Mucosa of stomach (tissue), 1 donor: Measurements from ENCODE around the gene OCA2.
"Not testable (repeated sequence)": the region's sequence is repeated elsewhere in the genome, so short reads cannot be mapped to it uniquely, and the experiment has no call there.

Experiments used
- H3K27me3 ChIP-seq: one replicate; pipeline ENCODE4 v1.7.0; 2013; ENCODE audit warnings: mild to moderate bottlenecking, low read length; ENCODE audit not compliant: control insufficient read depth, insufficient read depth
- H3K36me3 ChIP-seq: one replicate; pipeline ENCODE4 v1.7.0; 2013; ENCODE audit warnings: low read length; ENCODE audit not compliant: control insufficient read depth, insufficient read depth
- H3K4me1 ChIP-seq: one replicate; pipeline ENCODE4 v1.7.0; 2013; ENCODE audit warnings: mild to moderate bottlenecking, low read length; ENCODE audit not compliant: control insufficient read depth, insufficient read depth
- H3K4me3 ChIP-seq: one replicate; pipeline ENCODE4 v1.7.0; 2013; ENCODE audit warnings: low read length
- H3K9ac ChIP-seq: one replicate; pipeline ENCODE4 v1.7.0; 2013; ENCODE audit warnings: mild to moderate bottlenecking, low read length, moderate library complexity
- H3K9me3 ChIP-seq: one replicate; pipeline ENCODE4 v1.7.0; 2013; ENCODE audit warnings: mild to moderate bottlenecking, low read length, moderate library complexity; ENCODE audit not compliant: control insufficient read depth
- donor health status: Pancreatic carcinoma.

Gene OCA2

DNA sequence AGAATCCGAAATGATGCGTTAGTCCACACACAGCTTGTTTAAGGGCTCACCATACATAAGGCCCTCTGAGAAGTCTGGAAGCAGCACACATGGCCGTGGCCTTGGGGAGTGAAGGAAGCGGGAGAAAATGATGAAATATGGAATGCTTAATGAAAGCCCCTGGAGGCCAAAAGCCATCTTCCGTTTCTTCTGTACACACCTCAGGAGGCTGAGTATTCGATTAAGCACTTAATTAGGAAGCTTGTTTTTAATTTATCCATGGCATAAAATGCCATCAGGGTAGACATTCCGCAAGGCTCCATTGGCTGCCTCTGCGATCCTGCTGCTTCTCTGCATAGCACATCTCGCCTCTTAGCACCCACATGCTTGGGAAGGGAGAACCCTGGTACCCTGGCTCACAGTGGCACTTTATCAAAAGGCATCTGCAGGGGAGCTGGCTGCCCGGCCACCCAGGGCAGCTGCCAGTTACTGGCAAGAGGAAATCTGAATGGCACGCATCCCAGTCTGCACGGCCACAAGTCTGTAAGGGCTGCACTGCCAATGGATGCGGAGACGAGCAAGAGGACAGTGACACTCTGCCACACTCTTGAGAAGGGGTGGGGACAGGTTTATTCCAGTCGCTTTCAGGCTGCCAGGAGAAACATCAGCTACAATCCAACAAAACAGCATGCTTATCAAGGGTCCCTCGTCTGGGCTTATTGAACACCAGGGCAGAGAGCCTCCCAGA is 356.2 kb downstream of the OCA2 start:
- Histone ChIP-seq H3K4me3 (no peak overlapping the region), H3K9ac (no peak overlapping the region), H3K36me3 (no peaks in the 10 kb centered on the region), H3K9me3 (no peaks in the 10 kb centered on the region), H3K4me1 (no peaks in the 10 kb centered on the region), H3K27me3 (no peaks in the 10 kb centered on the region)

- no peak overlapping the region for H3K9ac ChIP-seq
- no peaks in the 10 kb centered on the region for H3K4me1 ChIP-seq
- H3K36me3 ChIP-seq = no peaks in the 10 kb centered on the region
- no peak overlapping the region for H3K4me3 ChIP-seq
- no peaks in the 10 kb centered on the region for H3K27me3 ChIP-seq
- no peaks in the 10 kb centered on the region for H3K9me3 ChIP-seq
Measured at GRCh38 chr15:27741226-27741860, 357.8 kb downstream of the OCA2 start.

DNA sequence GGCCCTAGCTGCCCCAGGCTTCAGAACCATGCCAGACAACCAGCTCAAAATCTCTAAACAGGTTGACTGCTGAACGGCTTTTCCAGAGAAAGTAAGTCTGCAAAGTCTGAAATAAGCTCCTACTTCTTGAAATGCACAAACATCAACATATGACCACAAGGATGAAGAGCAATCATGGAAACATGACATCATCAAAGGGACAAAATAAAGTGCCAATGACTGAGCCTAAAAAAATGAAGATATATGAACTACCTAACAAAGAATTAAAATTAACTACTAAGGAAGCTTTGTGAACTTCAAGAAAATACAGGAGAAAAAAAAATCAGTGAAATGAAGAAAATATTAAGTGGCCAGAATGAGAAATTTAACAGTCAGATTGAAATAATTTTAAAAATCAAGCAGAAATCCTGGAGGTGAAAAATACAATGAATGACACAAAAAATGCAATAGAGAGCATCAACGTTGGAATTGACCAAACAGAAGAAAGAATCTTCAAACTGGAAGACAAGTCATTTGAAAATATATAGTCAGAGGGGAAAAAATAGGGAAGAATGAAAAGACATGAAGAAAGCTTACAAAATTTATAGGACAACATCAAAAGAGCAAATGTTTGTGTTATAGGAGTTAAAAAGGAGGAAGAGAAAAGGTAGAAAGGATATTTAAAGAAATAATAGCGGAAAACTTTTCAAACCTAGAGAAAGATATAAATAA is 364.2 kb downstream of the OCA2 start:
- Histone ChIP-seq H3K9ac (no peak overlapping the region), H3K36me3 (no peaks in the 10 kb centered on the region), H3K9me3 (no peaks in the 10 kb centered on the region), H3K4me3 (no peak overlapping the region), H3K4me1 (no peaks in the 10 kb centered on the region), H3K27me3 (no peaks in the 10 kb centered on the region)

DNA sequence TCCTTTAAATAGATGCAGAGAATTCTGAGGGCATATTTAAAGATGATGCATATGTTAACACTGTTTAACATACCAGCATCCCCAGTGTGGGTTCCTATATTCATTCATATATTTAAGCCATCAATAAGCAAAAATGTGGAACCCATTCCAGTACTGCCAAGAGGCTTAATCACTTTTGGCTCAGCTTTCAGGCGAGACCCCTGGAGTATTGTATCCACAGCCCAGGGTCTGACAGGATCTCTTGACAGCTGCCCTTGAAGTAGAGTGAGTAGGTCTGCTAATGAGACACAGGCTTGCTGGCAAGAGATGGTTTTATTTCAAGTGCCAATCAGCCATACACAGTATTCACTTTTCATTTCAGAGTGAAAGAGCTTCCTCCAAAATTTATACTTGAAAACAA is 367.3 kb downstream of the OCA2 start:
- no peaks in the 10 kb centered on the region for H3K9me3 ChIP-seq
- H3K4me3 ChIP-seq = no peak overlapping the region
- no peaks in the 10 kb centered on the region for H3K27me3 ChIP-seq

DNA sequence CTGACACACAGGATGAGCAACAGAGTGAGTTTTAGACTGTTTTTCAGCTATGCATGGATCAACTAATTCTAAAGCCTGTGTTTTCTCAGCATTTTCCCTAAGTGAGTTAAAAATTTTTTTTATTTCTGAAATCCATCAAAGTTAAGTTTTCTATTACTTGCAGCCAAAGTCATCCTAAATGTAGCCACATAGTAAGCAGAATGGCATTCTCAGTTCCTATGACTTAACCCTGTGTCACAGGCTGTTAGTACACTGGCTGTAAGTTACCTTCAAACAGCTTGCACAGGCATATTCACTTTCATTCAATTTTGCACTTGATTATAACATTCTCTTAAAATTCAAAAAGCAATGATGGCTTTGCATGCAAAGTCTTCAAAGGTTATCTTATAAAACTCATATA is 368.2 kb downstream of the OCA2 start:
- no peak overlapping the region for H3K9ac ChIP-seq
- H3K36me3 ChIP-seq = no peaks in the 10 kb centered on the region
- H3K4me3 ChIP-seq = no peak overlapping the region
- H3K27me3 ChIP-seq = no peaks in the 10 kb centered on the region
- no peaks in the 10 kb centered on the region for H3K4me1 ChIP-seq
- H3K9me3 ChIP-seq = no peaks in the 10 kb centered on the region

More for the DNA sequence above, 367.3 kb downstream of the OCA2 start:
- Histone ChIP-seq H3K4me1 (no peaks in the 10 kb centered on the region), H3K36me3 (no peaks in the 10 kb centered on the region), H3K9ac (no peak overlapping the region)

DNA sequence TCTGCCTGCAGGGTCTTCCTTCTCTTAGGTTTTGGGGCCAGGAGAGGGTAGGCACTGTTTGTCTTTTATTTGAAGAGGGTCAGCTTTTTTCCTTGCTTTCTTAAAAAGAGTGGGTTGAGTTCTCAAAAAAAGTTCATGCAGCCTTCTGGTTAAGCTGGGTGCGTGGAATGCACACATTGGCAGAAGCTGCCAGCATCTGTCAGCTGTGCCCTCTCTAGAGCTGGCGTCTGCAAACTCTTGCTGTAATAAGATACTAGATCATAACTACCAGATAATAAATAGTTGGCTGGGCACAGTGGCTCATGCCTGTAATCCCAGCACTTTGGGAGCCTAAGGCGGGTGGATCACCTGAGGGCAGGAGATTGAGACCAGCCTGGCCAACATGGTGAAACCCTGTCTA is 373.4 kb downstream of the OCA2 start:
- Histone ChIP-seq H3K4me3 (no peak overlapping the region), H3K36me3 (no peaks in the 10 kb centered on the region), H3K9me3 (no peaks in the 10 kb centered on the region), H3K27me3 (no peaks in the 10 kb centered on the region), H3K9ac (no peak overlapping the region), H3K4me1 (no peaks in the 10 kb centered on the region)

DNA sequence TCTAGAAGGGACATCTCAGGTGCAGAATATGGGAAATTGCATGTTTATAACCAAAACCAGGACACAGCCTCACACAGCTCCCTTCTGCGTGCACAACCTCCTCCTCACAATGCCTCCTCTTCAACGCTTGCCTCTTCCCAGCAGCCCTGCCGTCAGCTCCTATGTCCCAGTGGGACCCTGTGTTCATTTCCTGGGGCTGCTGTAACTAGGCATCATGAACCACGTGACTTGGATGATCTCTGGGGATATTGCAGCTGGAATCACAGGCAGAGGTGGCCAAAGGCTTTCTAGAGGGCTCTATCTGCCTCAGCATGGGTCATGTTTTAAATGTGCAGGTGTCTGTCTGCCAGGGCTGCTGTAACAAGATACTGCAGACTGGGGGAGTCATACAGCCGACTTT is 375.3 kb downstream of the OCA2 start:
- H3K36me3 ChIP-seq = no peaks in the 10 kb centered on the region
- no peaks in the 10 kb centered on the region for H3K4me1 ChIP-seq
- no peaks in the 10 kb centered on the region for H3K9me3 ChIP-seq
- no peak overlapping the region for H3K4me3 ChIP-seq
- no peaks in the 10 kb centered on the region for H3K27me3 ChIP-seq
- no peak overlapping the region for H3K9ac ChIP-seq

DNA sequence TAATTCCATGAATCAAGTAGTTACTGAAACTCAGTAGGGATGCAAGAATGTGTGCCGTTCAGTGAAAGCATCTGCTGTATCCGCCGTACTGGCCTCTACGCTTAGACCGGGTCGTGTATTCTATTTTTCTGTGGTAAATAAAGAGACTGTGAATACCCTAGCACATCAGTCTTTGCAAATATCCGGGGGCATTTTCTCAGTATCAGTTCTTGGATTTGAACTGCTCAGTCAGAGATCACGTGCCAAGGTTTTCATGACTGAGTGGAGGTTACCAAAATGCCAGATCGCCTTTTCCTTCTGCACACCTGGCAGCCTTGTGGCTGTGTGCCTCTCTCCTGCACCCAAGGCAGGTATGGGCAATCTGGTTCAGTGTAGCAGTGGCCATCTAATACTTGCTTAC is 377.0 kb downstream of the OCA2 start:
- H3K4me1 ChIP-seq = no peaks in the 10 kb centered on the region

DNA sequence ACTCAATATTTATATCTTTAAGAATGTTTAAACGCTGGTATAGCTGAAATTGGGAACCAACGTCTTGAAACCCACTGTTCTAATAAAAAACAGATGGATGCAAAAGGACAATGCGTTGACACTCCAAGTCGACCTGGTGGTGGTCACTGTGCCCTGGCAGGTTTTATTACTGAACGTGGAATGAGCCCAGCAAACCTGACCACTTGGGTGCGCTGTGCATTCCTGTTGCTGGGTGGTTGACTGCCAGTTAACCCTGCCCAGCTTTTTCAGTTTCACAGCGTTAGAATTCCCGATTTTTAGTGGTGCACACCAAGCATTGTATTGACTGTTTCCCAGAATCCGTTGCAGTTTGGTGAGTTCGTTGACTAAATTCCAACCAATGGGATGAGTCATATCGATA is 384.4 kb downstream of the OCA2 start:
- Histone ChIP-seq H3K4me1 (no peaks in the 10 kb centered on the region), H3K9ac (no peak overlapping the region), H3K36me3 (no peaks in the 10 kb centered on the region), H3K27me3 (no peaks in the 10 kb centered on the region), H3K9me3 (no peaks in the 10 kb centered on the region), H3K4me3 (no peak overlapping the region)

More for the DNA sequence above, 377.0 kb downstream of the OCA2 start:
- no peaks in the 10 kb centered on the region for H3K9me3 ChIP-seq
- H3K36me3 ChIP-seq = no peaks in the 10 kb centered on the region
- H3K27me3 ChIP-seq = no peaks in the 10 kb centered on the region
- no peak overlapping the region for H3K9ac ChIP-seq
- no peak overlapping the region for H3K4me3 ChIP-seq

GRCh38 chr15:27713850-27714249 is 385.3 kb downstream of the OCA2 start:
- H3K27me3 ChIP-seq, H3K9ac ChIP-seq, H3K4me3 ChIP-seq, H3K9me3 ChIP-seq, H3K4me1 ChIP-seq, H3K36me3 ChIP-seq: not testable (repeated sequence)

GRCh38 chr15:27707257-27707656 is 391.9 kb downstream of the OCA2 start:
- Histone ChIP-seq H3K27me3 (no peaks in the 10 kb centered on the region), H3K36me3 (no peaks in the 10 kb centered on the region), H3K9ac (no peak overlapping the region), H3K9me3 (no peaks in the 10 kb centered on the region), H3K4me3 (no peak overlapping the region), H3K4me1 (no peaks in the 10 kb centered on the region)

DNA sequence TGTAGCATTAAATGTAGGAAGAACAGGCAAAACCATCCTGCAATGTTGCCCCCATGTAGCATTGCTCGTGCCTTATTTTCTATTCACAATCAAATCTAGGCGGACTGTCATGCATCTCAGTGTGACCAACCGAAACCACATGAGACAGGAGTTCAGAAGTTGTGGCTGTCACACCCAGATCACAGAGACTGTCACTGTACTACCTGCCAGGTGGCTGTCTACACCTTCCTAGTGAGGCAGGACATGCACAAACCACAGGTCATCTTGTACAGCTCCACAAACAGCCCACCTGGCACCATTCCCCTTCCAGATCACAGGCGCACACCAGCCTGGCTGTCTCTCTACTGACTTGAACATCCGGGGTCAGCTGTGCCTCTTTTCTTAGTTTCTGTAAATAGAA is 392.8 kb downstream of the OCA2 start:
- Histone ChIP-seq H3K27me3 (no peaks in the 10 kb centered on the region), H3K4me3 (no peak overlapping the region), H3K4me1 (no peaks in the 10 kb centered on the region), H3K9me3 (no peaks in the 10 kb centered on the region), H3K36me3 (no peaks in the 10 kb centered on the region), H3K9ac (no peak overlapping the region)
